Measurements from ENCODE around the gene DPY30. TPM values are rescaled to one million over a fixed set of nuclear protein-coding genes. Genes with fewer than 3 reads are reported as not detected.

DPY30 gene
- total RNA-seq, 2 experiments from 2014 or later = 68.5 to 68.8 TPM

DNA sequence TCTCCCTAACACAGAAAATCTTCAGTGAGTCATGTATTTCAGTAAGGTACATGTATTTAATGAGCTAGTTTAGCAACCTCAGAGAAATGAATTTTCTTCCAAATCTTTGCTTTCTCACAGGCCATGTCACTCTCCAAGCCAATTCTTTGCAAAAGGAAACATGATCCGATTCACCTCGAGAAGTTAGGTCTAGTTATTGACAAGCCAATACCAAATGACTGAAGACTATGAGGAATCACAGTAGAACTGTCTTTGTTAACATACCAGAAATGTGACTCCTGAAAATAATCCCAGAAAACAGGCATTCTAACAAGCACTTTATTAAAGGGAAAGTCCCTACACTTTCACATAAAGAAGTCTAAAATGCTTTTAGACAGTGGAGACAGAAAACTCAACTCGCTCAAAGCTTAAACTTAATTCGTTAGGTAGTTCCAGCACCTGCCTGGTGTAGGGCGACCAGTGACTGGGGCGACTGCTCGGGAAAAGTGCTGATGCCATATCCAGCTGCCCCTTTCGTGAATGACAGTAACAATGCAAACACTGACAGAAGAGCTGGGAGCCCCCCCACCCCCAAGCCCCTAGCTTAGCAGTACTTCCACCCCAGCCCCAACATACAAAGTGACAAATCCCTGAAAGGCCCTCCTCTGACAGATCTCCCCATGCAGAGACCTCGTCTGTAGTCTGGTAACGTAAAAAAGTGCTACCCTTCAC, 30.6 kb downstream of the DPY30 start:
- Mint-ChIP-seq H3K4me1 (ENCODE audit: low read depth) (peaks cover 52% of the 10 kb centered on the region), H3K27me3 (no peaks in the 10 kb centered on the region)
- intact Hi-C loops (cut with micrococcal nuclease) = loop anchor here (5.0 kb wide), 1 partner anchor 57 kb away; no protein-coding TSS in a partner anchor

DNA sequence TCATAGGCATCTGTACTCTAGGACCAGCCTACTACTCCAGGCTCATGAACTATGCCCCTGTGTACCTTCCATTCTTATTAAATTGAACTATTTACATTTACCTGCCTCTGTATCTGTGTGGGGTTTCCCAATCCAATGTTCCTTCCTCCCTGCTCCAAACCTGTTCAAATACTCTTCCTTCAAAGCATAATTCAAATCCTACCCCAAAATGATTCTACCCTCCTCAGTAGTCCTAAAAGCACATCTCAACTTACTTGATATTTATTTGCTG, 32.5 kb downstream of the DPY30 start:
- H3K36me3 Mint-ChIP-seq (ENCODE audit: low read depth) = peaks cover 33% of the 10 kb centered on the region
- TF ChIP-seq, protein P1, sequence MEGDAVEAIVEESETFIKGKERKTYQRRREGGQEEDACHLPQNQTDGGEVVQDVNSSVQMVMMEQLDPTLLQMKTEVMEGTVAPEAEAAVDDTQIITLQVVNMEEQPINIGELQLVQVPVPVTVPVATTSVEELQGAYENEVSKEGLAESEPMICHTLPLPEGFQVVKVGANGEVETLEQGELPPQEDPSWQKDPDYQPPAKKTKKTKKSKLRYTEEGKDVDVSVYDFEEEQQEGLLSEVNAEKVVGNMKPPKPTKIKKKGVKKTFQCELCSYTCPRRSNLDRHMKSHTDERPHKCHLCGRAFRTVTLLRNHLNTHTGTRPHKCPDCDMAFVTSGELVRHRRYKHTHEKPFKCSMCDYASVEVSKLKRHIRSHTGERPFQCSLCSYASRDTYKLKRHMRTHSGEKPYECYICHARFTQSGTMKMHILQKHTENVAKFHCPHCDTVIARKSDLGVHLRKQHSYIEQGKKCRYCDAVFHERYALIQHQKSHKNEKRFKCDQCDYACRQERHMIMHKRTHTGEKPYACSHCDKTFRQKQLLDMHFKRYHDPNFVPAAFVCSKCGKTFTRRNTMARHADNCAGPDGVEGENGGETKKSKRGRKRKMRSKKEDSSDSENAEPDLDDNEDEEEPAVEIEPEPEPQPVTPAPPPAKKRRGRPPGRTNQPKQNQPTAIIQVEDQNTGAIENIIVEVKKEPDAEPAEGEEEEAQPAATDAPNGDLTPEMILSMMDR (IDR thresholded peaks at IDR 0.05) = no peak
- H3K4me3 Mint-ChIP-seq = no peak overlapping the region
- no peak overlapping the region for H3K27ac Mint-ChIP-seq
- H3K4me1 Mint-ChIP-seq (ENCODE audit: low read depth) = peaks cover 51% of the 10 kb centered on the region
- CTCF ChIA-PET = no interaction called here
- no peak for ATAC-seq
- H3K9me3 Mint-ChIP-seq = no peaks in the 10 kb centered on the region
- no peak for DNase-seq
- POLR2A ChIA-PET = interaction anchor here (1.0 kb wide), 1 partner anchor 108 kb away, joined by 3 read pairs; no protein-coding TSS in a partner anchor
- H3K27me3 Mint-ChIP-seq = no peaks in the 10 kb centered on the region
- intact Hi-C loops (cut with micrococcal nuclease) = loop anchor here (5.0 kb wide), 1 partner anchor 55 kb away; no protein-coding TSS in a partner anchor

More for the DNA sequence above, 30.6 kb downstream of the DPY30 start:
- Mint-ChIP-seq H3K4me3 (peak overlapping the region; percentile 95), H3K9me3 (no peaks in the 10 kb centered on the region), H3K27ac (peak overlapping the region; percentile 87), H3K36me3 (ENCODE audit: low read depth) (peaks cover 33% of the 10 kb centered on the region)
- ATAC-seq (no peak), DNase-seq (peak; percentile 30)
- TF ChIP-seq, protein P1 (IDR thresholded peaks at IDR 0.05) = no peak
- ChIA-PET CTCF (interaction anchor here (0.7 to 1.6 kb wide), 5 partner anchors 10 to 130 kb away, joined by 3 to 4 read pairs (median 3); partner anchors contain the start of gene SPAST), POLR2A (interaction anchor here (0.9 to 1.6 kb wide), 5 partner anchors 11 to 157 kb away, joined by 3 to 9 read pairs (median 5); partner anchors contain the start of genes DPY30 and SLC30A6)

DNA sequence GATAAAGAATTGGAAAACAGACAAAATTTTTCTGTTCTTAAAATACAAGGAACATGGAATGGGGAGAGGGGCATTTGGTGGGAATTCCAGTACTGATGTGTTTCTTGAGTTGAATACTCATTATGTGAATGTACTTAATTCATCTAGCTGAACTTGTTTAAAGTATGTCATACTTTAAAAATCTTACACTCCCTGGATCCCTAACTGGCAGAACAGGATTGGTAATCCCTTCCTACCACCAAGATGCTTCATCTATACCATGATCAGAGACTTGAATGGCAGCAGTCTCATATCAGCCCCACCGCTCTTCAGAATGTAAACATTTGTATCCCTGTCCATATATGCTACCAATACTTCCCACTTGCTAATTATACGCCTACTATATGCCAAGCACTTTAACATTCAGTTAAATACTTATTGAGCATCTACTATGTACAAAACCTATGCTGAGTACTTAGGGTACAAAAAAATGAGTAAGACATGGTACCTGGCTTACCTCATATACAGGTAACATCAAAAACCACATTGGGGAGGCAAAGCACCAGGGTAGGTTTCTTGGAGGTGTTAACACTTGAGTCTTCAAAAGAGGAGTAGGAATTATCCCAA, 34.1 kb downstream of the DPY30 start:
- ChIA-PET CTCF (no interaction called here), POLR2A (no interaction called here)
- Mint-ChIP-seq H3K4me3 (no peak overlapping the region), H3K4me1 (ENCODE audit: low read depth) (peaks cover 46% of the 10 kb centered on the region), H3K27me3 (no peaks in the 10 kb centered on the region), H3K36me3 (ENCODE audit: low read depth) (peaks cover 33% of the 10 kb centered on the region), H3K27ac (no peak overlapping the region), H3K9me3 (no peaks in the 10 kb centered on the region)
- TF ChIP-seq, protein P1 (IDR thresholded peaks at IDR 0.05) = no peak
- ATAC-seq = no peak
- intact Hi-C loops (cut with micrococcal nuclease) = loop anchor here (5.0 kb wide), 1 partner anchor 53 kb away; no protein-coding TSS in a partner anchor
- DNase-seq = no peak

DNA sequence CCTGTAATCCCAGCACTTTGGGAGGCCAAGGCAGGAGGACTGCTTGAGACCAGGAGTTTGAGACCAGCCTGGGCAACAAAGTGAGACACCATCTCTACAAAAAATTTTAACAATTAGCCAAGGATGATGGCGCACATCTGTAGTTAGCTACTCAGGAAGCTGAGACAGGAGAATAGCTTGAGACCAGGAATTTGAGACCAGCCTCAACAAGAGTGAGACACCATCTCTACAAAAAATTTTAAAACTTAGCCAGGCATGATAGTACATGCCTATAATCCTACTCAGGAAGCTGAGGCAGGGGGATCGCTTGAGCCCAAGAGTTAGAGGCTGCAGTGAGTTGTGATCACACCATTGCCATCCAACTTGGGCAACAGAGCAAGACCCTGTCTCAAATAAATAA, 35.8 kb downstream of the DPY30 start:
- no peaks in the 10 kb centered on the region for H3K9me3 Mint-ChIP-seq
- H3K36me3 Mint-ChIP-seq (ENCODE audit: low read depth) = peaks cover 34% of the 10 kb centered on the region
- ATAC-seq (no peak), DNase-seq (no peak)
- CTCF ChIA-PET = interaction anchor here (1.1 kb wide), 1 partner anchor 19 kb away, joined by 3 read pairs; no protein-coding TSS in a partner anchor
- no peak overlapping the region for H3K4me3 Mint-ChIP-seq
- no peak overlapping the region for H3K27ac Mint-ChIP-seq
- TF ChIP-seq, protein P1 (IDR thresholded peaks at IDR 0.05) = no peak
- no peaks in the 10 kb centered on the region for H3K27me3 Mint-ChIP-seq
- POLR2A ChIA-PET = interaction anchor here (0.7 to 0.9 kb wide), 2 partner anchors 28 to 163 kb away, joined by 3 read pairs; no protein-coding TSS in a partner anchor
- intact Hi-C loops (cut with micrococcal nuclease) = no loop called here
- H3K4me1 Mint-ChIP-seq (ENCODE audit: low read depth) = peaks cover 54% of the 10 kb centered on the region

DNA sequence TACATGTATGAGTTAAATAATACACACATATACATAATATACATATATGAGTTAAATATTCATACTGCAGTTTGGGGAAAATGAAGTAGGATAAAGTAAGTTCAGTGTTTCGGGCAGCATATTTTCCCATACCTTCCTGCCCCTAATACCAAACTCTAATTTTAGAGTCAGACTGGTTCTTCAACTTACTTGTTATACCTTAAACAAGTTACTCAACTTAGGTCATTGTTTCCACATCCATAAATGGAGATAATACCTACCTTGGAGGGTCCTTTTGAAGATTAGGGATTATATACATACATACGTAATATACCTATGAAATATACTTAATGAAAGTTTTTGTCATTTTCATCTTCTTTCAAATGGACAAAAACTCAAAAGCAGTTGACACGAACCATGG, 37.2 kb downstream of the DPY30 start:
- intact Hi-C loops (cut with micrococcal nuclease) = no loop called here
- Mint-ChIP-seq H3K4me3 (no peak overlapping the region), H3K27me3 (no peaks in the 10 kb centered on the region), H3K9me3 (no peaks in the 10 kb centered on the region), H3K4me1 (ENCODE audit: low read depth) (peaks cover 51% of the 10 kb centered on the region), H3K36me3 (ENCODE audit: low read depth) (peaks cover 24% of the 10 kb centered on the region), H3K27ac (no peak overlapping the region)
- ATAC-seq (no peak), DNase-seq (no peak)
- ChIA-PET POLR2A (no interaction called here), CTCF (no interaction called here)
- TF ChIP-seq, protein P1 (IDR thresholded peaks at IDR 0.05) = no peak

Data from activated CD8-positive, alpha-beta T cell treated with anti-CD3 and anti-CD28 coated beads for 36 hours (primary cell).